Adrenal gland (tissue), 5 donors: Measurements from ENCODE around the gene HLCS.

ENCODE experiments used
- POLR2A ChIP-seq, 2 donors: fragments of 450-650 bp; IDR thresholded peaks; one replicate each; pipeline ENCODE4 v1.6.1; 2017; ENCODE audit warnings: antibody characterized with exemption in 2 of 2, mild to moderate bottlenecking in 2 of 2, moderate library complexity in 1 of 2
- TF ChIP-seq, protein P1 (sequence below), 6 experiments: fragments of 450-650 bp in 4 of 6; fragments of 200-600 bp in 2 of 6; sonication (generic) in 1 of 6; IDR thresholded peaks; 1 replicate in 5 of 6; 2 replicates in 1 of 6; pipeline versions ENCODE4 v1.5.1 to v1.8.0; 2016 to 2021; ENCODE audit warnings: antibody characterized with exemption in 6 of 6, mild to moderate bottlenecking in 2 of 6, moderate library complexity in 1 of 6
- donor health status: DM: no; HTN: no; CAD: no.

DNA sequence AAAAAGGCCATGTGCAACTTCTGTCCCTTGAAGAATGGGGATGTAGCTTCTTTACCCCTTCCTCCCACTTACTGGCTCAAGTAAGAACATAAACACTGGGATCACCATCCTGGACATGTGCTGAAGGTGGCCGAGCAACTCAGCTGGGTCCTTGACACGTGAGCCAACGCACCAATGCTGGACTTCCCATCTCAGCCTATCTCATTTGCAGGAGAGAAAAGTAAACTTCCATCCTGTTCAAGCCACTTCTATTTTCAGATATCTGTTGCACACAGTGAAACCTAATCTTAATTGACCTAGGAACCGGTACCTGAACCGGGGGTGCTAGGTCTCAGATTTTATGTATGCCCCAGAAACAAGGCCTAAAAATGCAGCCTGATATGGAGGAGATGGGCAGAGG, 75.3 kb downstream of the HLCS start:
- TF ChIP-seq POLR2A (IDR thresholded peaks at IDR 0.05): no peak
- TF ChIP-seq, protein P1, sequence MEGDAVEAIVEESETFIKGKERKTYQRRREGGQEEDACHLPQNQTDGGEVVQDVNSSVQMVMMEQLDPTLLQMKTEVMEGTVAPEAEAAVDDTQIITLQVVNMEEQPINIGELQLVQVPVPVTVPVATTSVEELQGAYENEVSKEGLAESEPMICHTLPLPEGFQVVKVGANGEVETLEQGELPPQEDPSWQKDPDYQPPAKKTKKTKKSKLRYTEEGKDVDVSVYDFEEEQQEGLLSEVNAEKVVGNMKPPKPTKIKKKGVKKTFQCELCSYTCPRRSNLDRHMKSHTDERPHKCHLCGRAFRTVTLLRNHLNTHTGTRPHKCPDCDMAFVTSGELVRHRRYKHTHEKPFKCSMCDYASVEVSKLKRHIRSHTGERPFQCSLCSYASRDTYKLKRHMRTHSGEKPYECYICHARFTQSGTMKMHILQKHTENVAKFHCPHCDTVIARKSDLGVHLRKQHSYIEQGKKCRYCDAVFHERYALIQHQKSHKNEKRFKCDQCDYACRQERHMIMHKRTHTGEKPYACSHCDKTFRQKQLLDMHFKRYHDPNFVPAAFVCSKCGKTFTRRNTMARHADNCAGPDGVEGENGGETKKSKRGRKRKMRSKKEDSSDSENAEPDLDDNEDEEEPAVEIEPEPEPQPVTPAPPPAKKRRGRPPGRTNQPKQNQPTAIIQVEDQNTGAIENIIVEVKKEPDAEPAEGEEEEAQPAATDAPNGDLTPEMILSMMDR (IDR thresholded peaks at IDR 0.05): no peak
